Karpas-422 (cell line): ENCODE results near the gene WDR86. TPM values are rescaled to one million over a fixed set of nuclear protein-coding genes. Genes with fewer than 3 reads are reported as not detected.

Experiments used
- DNase-seq: peaks from one replicate; pipeline ENCODE4 v3.0.0-alpha.2; 2015
- H2AFZ ChIP-seq: fragments of 200-600 bp; sonication (generic); 2 replicates; pipeline ENCODE4 v1.6.1; 2014; ENCODE audit warnings: antibody characterized with exemption, low read length, mixed read lengths
- H3K27ac ChIP-seq: fragments of 200-600 bp; sonication (generic); 2 replicates; pipeline ENCODE4 v1.5.1; 2014; ENCODE audit warnings: mild to moderate bottlenecking, low read length, moderate library complexity
- H3K27me3 ChIP-seq: fragments of 200-600 bp; sonication (generic); 2 replicates; pipeline ENCODE4 v1.6.1; 2014; ENCODE audit warnings: low read length, mixed read lengths
- H3K36me3 ChIP-seq: fragments of 200-600 bp; sonication (generic); 2 replicates; pipeline ENCODE4 v1.6.1; 2014; ENCODE audit warnings: low read length, mixed read lengths; ENCODE audit not compliant: insufficient read depth
- H3K4me1 ChIP-seq: fragments of 200-600 bp; sonication (generic); 2 replicates; pipeline ENCODE4 v1.6.1; 2014; ENCODE audit warnings: mild to moderate bottlenecking, low read length, mixed read lengths
- H3K4me2 ChIP-seq: fragments of 200-600 bp; sonication (generic); 2 replicates; pipeline ENCODE4 v1.6.1; 2014; ENCODE audit warnings: low read length, low read depth, mild to moderate bottlenecking; ENCODE audit not compliant: poor library complexity, severe bottlenecking
- H3K4me3 ChIP-seq: fragments of 200-600 bp; sonication (generic); 2 replicates; pipeline ENCODE4 v1.5.1; 2014; ENCODE audit warnings: mild to moderate bottlenecking, antibody characterized with exemption, low read length, mixed read lengths
- H3K79me2 ChIP-seq: fragments of 200-600 bp; sonication (generic); 2 replicates; pipeline ENCODE4 v1.6.1; 2014; ENCODE audit warnings: mild to moderate bottlenecking, low read length, mixed read lengths
- H3K9ac ChIP-seq: fragments of 200-600 bp; sonication (generic); 2 replicates; pipeline ENCODE4 v1.6.0; 2014; ENCODE audit warnings: low read length
- H3K9me2 ChIP-seq: fragments of 200-600 bp; sonication (generic), shearing (Covaris generic); replicated peaks from 2 replicates; pipeline ENCODE4 v1.6.0; 2014; ENCODE audit warnings: mild to moderate bottlenecking, low read length, moderate library complexity; ENCODE audit not compliant: insufficient read depth
- H3K9me3 ChIP-seq: fragments of 300-700, 200-600 bp; sonication (generic); 2 replicates; pipeline ENCODE4 v1.6.1; 2014; ENCODE audit warnings: low read length, mixed read lengths
- H4K20me1 ChIP-seq: fragments of 200-600 bp; sonication (generic); 2 replicates; pipeline ENCODE4 v1.6.1; 2014; ENCODE audit warnings: mild to moderate bottlenecking, antibody characterized with exemption, low read length, low read depth; ENCODE audit not compliant: insufficient read depth
- total RNA-seq: library from RNA; depleted of rRNA; stranded (reverse); fragments of >200 nt; shearing (Covaris generic); gene quantifications from 2 replicates; pipeline ENCODE4 v1.2.3, GENCODE V29; 2014; ENCODE audit warnings: low replicate concordance; rRNA removed

Gene WDR86, protein sequence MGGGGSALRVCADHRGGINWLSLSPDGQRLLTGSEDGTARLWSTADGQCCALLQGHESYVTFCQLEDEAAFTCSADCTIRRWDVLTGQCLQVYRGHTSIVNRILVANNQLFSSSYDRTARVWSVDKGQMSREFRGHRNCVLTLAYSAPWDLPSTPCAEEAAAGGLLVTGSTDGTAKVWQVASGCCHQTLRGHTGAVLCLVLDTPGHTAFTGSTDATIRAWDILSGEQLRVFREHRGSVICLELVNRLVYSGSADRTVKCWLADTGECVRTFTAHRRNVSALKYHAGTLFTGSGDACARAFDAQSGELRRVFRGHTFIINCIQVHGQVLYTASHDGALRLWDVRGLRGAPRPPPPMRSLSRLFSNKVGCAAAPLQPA
- not detected in 2 replicates for total RNA-seq

DNA sequence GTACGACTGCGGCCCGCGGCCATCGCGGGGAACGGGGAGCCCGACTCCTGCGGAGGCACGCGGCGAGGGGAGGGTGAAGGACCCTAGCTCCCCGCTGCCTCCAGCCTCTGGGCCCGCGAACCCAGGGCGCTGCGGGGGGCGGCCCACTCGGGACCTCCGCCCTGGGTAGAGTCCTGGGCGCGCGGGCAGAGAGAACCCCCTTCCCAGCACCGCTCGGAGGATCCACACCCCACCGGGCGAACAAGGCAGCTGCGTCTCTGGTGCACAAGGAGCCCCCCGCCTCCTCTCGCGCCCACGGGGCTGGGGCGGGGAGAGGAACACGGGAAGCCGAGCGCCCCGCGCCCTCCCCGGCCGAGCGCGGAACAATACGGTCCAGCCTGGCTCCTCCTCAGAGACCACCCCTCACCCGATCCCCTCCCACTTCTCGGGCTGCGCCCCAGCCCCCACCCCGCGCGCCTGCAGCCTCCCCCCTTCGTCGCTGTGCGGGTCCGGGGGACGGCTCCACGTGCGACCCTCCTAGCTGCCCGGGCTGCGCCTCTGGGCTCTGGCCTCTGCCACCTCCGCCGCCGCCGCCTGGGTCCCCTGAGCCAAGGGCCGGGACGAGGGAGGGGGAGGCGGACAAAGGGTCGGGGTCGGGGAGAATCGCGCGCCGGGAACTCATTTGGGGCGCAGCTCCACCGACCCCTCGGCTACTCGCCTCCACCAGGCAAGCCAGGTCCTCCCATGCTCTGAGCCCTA, at the start of gene WDR86:
Gene WDR86 (minus strand): TSS at position 372 of the 738 bp plus-strand sequence. CDS start 449 bp downstream, outside the sequence.
- no peak within 1 kb of the TSS for H2AFZ ChIP-seq
- H3K9me3 ChIP-seq, result no peaks in the 10 kb centered on the region
- H3K27me3 ChIP-seq, result no peaks in the 10 kb centered on the region

DNA sequence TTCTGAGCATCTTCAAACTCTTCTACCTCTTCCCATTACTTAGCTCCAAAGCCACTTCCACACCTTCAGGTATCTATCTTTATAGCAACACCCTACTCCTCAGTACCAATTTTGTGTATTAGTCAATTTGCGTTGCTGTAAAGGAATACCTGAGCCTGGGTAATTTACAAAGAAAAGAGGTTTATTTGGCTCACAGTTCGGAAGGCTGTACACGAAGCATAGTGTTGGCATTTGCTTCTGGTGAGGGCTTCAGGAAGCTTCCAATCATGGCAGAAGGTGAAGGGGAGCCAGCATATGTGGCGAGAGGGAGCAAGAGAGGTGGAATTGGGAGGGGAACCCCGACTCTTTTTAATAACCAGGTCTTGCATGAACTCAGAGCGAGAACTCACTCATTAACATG, 47.7 kb upstream of the WDR86 start:
- no peak for DNase-seq
- Histone ChIP-seq H3K4me2 (no peak overlapping the region), H2AFZ (no peak overlapping the region), H3K36me3 (no peaks in the 10 kb centered on the region), H3K27me3 (no peaks in the 10 kb centered on the region), H3K9me2 (no peaks in the 10 kb centered on the region), H3K79me2 (no peaks in the 10 kb centered on the region), H3K27ac (no peak overlapping the region), H3K9ac (no peak overlapping the region), H4K20me1 (0 out of 2 replicates have a peak, but pooled peaks cover 3% of the 10 kb centered on the region), H3K9me3 (no peaks in the 10 kb centered on the region), H3K4me1 (no peaks in the 10 kb centered on the region), H3K4me3 (no peak overlapping the region)

More for the DNA sequence above, at the start of gene WDR86:
- DNase-seq, result no peak
- no peak within 1 kb of the TSS for H3K27ac ChIP-seq
- no peaks in the 10 kb centered on the region for H3K36me3 ChIP-seq
- no peaks in the 10 kb centered on the region for H3K9me2 ChIP-seq
- H3K4me2 ChIP-seq, result no peak within 1 kb of the TSS
- no peaks in the 10 kb centered on the region for H4K20me1 ChIP-seq
- no peak within 1 kb of the TSS for H3K9ac ChIP-seq
- H3K79me2 ChIP-seq, result no peaks in the 10 kb centered on the region
- H3K4me1 ChIP-seq, result no peaks in the 10 kb centered on the region
- no peak within 1 kb of the TSS for H3K4me3 ChIP-seq

DNA sequence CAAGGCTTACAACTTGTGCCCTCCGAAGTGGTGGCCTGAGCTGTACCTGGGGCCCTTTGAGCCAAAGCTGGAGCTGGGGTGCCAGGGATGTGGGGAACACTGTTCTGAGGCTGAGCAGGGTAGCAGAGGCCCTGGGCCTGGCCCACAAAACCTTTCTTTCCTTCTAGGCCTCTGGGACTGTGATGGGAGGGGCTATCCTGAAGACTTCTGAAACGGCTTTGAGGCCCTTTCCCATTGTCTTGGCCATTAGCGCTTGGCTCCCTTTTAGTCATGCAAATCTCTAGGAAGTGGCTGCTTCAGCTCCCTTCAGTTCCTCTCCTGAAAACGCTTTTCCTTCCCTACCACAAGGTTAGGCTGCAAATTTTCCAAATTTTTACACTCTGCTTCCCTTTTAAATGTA, 46.9 kb upstream of the WDR86 start:
- no peaks in the 10 kb centered on the region for H3K9me3 ChIP-seq
- no peaks in the 10 kb centered on the region for H3K27me3 ChIP-seq
- DNase-seq, result no peak
- no peak overlapping the region for H3K9ac ChIP-seq
- no peak overlapping the region for H3K27ac ChIP-seq
- H2AFZ ChIP-seq, result no peak overlapping the region
- H3K36me3 ChIP-seq, result no peaks in the 10 kb centered on the region
- H4K20me1 ChIP-seq, result 0 out of 2 replicates have a peak, but pooled peaks cover 3% of the 10 kb centered on the region
- H3K9me2 ChIP-seq, result no peaks in the 10 kb centered on the region
- no peaks in the 10 kb centered on the region for H3K79me2 ChIP-seq
- H3K4me2 ChIP-seq, result no peak overlapping the region
- H3K4me3 ChIP-seq, result no peak overlapping the region
- H3K4me1 ChIP-seq, result no peaks in the 10 kb centered on the region

DNA sequence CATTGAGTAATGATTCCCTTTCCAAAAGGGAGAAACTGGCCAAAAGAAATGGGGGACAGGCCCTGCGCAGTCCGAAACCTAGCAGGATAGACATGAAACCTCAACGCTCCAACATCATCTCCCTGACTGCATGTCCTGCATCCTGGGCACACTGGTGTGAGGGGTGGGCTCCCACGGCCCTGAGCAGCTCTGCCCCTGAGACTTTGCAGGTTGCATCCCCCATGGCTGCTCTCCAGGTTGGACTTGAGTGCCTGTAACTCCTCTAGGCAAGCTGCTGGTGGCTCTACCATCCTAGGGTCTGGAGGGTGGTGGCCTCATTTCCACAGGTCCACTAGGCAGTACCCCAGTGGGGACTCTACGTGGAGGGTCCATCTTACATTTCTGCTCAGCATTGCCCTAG, 46.4 kb upstream of the WDR86 start:
- Histone ChIP-seq H3K4me2 (no peak overlapping the region), H3K9ac (no peak overlapping the region), H3K27ac (no peak overlapping the region), H3K9me3 (no peaks in the 10 kb centered on the region), H2AFZ (no peak overlapping the region), H3K9me2 (no peaks in the 10 kb centered on the region), H3K36me3 (no peaks in the 10 kb centered on the region), H4K20me1 (0 out of 2 replicates have a peak, but pooled peaks cover 3% of the 10 kb centered on the region), H3K79me2 (no peaks in the 10 kb centered on the region), H3K4me1 (no peaks in the 10 kb centered on the region), H3K27me3 (no peaks in the 10 kb centered on the region), H3K4me3 (no peak overlapping the region)
- no peak for DNase-seq

DNA sequence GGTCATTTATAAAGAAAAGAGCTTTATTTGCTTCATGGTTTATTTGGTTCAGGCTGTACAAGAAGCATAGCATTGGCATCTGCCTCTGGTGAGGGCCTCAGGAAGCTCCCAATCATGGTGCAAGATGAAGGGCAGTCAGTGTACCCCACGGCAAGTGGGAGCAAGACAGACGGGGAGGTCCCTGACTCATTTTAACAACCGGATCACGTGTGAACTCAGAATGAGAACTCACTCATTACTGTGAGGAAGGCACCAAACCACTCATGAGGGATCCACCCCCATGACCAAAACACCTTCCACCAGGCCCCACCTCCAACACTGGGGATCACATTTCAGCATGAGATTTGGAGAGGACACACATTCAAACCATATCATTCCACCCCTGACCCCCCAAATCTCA, 45.9 kb upstream of the WDR86 start:
- DNase-seq, result no peak
- H3K4me2 ChIP-seq, result no peak overlapping the region

DNA sequence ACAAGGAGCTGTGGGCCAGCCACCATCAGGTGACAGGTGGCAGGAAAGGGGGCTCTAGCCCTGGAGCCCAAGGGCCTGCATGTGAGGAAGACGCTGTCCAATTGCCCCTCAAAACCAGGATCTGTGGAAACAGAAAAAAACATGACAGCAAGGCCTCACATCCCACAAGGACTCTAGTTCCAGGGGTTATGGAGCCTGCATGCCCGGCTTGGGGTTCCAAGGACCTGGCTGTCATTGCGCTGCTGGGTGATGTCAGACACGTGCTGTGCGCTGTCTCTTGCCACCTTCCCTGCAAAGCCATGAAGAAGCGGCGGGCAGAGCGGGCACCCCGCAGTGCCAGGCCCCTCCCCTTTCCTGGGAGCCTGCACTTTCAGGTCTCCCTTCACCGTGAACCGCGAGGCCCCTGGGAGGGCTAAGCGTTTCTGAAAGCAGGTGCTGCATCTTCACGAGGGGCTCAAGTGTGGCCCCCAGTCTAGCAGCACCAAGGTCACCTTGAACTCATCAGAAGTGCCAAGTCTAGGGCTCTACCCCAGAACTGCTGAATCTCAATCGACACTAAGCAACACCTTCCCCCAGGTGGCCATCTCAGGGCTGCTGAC, 45.2 kb upstream of the WDR86 start:
- Histone ChIP-seq H2AFZ (no peak overlapping the region), H3K79me2 (no peaks in the 10 kb centered on the region), H3K9ac (no peak overlapping the region), H3K27me3 (no peaks in the 10 kb centered on the region), H4K20me1 (0 out of 2 replicates have a peak, but pooled peaks cover 3% of the 10 kb centered on the region), H3K4me3 (no peak overlapping the region), H3K9me2 (no peaks in the 10 kb centered on the region), H3K36me3 (no peaks in the 10 kb centered on the region), H3K4me1 (no peaks in the 10 kb centered on the region), H3K27ac (no peak overlapping the region), H3K4me2 (no peak overlapping the region), H3K9me3 (no peaks in the 10 kb centered on the region)
- DNase-seq, result no peak

More for the DNA sequence above, 45.9 kb upstream of the WDR86 start:
- no peak overlapping the region for H3K9ac ChIP-seq
- no peak overlapping the region for H3K4me3 ChIP-seq
- H3K36me3 ChIP-seq, result no peaks in the 10 kb centered on the region
- H3K4me1 ChIP-seq, result no peaks in the 10 kb centered on the region
- H3K27ac ChIP-seq, result no peak overlapping the region
- no peak overlapping the region for H2AFZ ChIP-seq
- no peaks in the 10 kb centered on the region for H3K27me3 ChIP-seq
- H3K79me2 ChIP-seq, result no peaks in the 10 kb centered on the region
- H4K20me1 ChIP-seq, result 0 out of 2 replicates have a peak, but pooled peaks cover 3% of the 10 kb centered on the region
- no peaks in the 10 kb centered on the region for H3K9me3 ChIP-seq
- H3K9me2 ChIP-seq, result no peaks in the 10 kb centered on the region

DNA sequence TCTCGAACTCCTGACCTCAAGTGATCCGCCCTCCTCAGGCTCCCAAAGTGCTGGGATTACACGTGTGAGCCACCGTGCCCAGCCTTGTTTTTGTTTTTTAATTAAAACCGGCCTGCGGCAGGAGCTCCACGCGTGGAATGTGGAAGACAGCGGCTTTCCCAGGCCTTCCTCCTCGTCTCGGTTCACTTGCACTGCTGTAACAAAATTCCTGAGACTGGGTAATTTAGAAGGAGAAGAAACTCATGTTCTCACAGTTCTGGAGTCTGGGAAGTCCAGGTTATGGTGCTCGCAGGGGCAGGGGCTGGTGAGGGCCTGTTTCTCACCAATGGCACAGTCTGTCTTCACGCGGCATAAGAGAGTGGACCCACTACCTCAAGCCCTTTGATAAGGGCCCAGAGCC, 44.5 kb upstream of the WDR86 start:
- H3K4me3 ChIP-seq, result no peak overlapping the region
- H3K36me3 ChIP-seq, result no peaks in the 10 kb centered on the region
- no peaks in the 10 kb centered on the region for H3K9me3 ChIP-seq
- no peak overlapping the region for H2AFZ ChIP-seq
- no peaks in the 10 kb centered on the region for H3K4me1 ChIP-seq
- no peak overlapping the region for H3K4me2 ChIP-seq
- H4K20me1 ChIP-seq, result 0 out of 2 replicates have a peak, but pooled peaks cover 3% of the 10 kb centered on the region
- H3K27ac ChIP-seq, result no peak overlapping the region
- no peaks in the 10 kb centered on the region for H3K9me2 ChIP-seq
- DNase-seq, result no peak
- H3K79me2 ChIP-seq, result no peaks in the 10 kb centered on the region
- H3K27me3 ChIP-seq, result no peaks in the 10 kb centered on the region
- H3K9ac ChIP-seq, result no peak overlapping the region

DNA sequence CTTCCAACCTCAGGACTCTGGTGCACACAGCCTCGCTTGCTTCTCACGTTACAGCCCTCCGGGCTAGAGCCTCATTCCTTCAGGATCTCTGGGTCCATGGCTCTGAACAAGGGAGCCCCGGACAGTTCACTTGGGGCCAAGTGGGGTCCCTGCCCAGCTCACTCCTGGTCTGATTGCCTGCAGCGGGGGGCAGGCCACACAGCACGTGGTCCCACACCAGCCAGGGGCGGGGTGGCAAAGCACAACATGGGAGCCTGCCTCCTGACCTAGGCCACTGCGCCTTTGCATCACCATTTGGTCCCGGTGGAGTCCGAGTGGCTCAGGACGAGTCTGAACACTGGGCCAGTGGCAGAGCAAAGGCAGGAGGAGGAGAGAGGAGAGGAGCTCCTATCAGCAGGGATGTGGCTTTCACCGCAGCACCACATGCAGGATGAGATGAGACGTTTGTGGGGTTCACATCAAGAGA, 43.5 kb upstream of the WDR86 start:
- no peak for DNase-seq
- Histone ChIP-seq H3K79me2 (no peaks in the 10 kb centered on the region), H3K9me2 (no peaks in the 10 kb centered on the region), H3K27ac (no peak overlapping the region), H3K9me3 (no peaks in the 10 kb centered on the region), H2AFZ (no peak overlapping the region), H3K4me3 (no peak overlapping the region), H3K27me3 (no peaks in the 10 kb centered on the region), H3K4me2 (no peak overlapping the region), H4K20me1 (0 out of 2 replicates have a peak, but pooled peaks cover 3% of the 10 kb centered on the region), H3K4me1 (no peaks in the 10 kb centered on the region), H3K9ac (no peak overlapping the region), H3K36me3 (no peaks in the 10 kb centered on the region)
